ENCODE results near the gene MOG.
"Not testable (repeated sequence)": the region's sequence is repeated elsewhere in the genome, so short reads cannot be mapped to it uniquely, and the experiment has no call there.

MOG gene

DNA sequence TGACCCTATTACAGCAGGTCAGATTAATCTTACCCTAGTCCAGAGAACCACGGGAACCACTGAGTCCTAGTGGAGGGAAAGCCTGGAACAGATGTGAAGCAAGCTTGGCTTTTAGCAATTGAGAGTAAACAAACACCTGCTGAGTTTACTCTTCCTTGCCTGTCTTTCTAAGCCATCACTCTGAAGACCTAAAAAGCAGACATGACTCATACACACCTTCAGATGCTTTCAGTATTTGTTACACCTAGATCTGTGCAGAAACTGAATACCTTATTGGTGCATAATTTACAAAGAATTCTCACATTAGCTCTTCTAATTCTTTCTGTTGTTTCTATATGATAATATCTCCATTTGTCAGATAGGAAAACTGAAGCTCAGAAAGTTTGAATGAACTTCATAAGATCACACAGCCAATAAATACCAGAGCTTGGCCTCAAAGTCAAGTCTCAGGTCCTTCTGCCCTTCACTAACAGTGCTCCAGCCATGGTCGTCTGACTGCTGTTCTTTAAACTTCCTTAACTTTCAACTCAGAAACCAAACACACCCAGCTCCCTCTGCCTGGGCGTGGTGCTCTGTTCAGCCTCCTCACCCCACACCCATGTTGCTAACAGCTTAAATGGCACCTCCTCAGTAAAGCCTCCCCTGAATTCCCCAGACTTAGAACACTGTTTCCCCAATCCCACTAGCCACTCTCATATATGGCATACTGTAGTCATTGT lies 15.3 kb upstream of the MOG start:
- DNase-seq, result no peak

DNA sequence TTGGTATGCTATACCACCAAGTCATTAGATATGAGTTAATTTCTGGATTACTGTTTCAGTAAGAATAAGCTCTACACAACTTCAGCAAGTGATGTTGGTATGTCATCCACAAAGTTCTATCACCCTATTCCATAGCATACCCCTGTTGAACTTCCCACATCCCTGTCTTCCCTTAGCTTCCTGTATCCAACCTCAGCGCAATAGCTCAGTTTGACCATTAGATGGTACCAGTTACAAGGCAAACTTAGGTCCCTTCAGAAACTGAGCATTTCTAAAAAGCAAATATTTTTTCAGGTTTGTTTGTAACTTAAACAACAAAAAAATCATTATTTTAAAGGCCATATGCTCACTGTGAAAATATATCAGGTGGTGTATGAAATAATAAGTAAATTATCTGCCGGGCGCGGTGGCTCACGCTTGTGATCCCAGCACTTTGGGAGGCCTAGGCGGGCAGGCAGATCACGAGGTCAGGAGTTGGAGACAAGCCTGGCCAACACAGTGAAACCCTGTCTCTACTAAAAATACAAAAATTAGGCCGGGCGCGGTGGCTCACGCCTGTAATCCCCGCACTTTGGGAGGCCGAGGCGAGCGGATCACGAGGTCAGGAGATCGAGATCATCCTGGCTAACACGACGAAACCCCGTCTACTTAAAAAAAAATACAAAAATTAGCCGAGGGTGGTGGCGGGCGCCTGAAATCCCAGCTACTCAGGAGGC lies 8.8 kb upstream of the MOG start:
- peak; percentile 12 for DNase-seq

DNA sequence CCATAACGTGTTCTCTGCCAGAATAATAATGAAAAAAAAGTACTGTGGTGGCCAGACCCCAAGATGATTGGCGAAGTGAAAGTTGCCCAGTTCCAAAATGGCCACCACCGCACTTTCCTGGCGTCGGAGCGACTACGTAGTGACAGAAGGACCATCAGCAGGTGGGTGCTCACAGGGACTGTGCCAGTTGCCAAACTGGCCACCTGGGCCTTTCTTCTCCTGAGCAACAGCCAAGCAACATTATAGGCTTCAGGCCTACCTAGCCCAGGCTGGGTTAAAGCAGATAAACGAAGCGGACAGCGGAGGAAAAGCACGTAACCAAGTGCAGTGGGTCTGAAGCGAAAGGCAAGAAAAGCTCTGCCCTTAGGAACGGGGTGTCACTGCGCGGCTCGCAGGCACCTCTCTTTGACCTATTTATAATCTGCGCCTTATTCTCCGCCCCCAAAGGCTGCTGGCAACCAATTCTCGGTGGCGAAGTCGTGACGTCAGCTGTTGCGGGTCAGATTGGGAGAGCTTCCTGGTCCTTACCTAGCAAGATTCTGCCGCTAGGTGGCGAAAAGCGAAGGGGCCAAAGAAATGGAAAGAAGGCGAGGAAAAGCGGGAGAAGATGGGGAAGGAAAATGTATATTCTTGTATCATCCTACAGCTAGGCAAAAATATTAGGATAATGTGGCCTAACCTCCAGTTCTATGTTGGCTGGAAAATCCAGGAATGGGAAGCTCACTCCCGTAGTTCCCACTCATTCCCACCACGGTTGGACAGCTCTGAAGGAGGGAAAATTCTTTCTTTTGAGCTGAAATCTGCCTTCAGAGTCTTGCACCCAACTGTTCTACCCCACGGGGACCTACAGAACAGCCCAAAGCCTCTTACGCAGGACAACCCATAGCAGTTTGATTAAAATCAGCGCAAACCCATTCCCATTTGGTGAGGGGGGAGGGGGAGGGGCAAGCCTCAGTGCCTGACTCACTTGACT lies 6.9 kb upstream of the MOG start:
- peak; percentile 94 for DNase-seq

DNA sequence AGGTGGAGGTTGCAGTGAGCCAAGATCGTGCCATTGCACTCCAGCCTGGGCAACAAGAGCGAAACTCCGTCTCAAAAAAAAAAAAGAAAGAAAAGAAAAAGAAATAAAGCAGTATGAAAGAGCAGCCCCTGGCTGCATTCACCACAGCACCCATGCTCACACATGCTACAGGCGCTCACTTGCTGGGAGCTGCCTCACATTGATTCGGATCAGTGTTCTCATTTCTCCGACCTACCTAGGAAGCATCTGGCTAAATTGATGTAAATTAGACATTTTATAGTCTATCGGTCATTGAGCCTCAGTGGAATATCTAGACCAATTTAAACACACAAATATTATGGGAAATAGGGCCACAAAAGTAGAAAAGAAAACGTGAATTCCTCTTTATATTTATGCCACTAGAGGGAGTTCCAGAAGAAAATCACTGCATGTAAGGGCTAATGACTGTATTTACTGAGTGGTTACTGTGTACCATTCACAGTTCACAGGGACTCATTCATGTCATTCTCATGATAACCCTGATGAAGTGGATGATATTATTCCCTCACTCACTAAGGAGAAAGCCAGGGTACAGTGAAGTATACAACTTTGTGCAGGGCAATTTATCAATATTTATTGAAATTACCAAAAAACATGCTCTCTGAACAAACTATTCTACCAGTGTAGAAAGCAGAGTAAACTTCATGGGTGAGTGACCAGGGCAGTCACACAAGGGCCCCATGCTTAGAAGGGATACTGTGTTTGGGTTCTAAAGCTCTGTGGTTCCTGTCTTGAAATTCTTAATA lies 5.3 kb upstream of the MOG start:
- DNase-seq, result peak; percentile 24

DNA sequence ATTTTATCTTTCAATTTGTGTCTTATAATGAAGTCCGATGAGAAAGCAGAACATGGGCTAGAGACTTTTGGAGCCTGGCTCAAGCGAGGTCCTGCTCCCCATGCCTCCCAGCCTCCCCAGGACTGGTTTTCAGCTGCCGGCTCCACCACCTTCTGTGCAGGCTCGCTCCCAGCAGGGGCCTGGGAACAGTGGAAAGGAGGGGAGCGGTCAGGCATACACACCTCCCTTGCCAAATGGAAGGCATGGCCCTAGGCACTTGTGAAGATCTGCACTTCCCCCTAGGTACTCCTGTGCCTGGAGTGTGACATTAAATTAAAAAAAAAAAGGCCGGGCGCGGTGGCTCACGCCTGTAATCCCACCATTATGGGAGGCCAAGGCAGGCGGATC lies 4.7 kb upstream of the MOG start:
- DNase-seq, result no peak

DNA sequence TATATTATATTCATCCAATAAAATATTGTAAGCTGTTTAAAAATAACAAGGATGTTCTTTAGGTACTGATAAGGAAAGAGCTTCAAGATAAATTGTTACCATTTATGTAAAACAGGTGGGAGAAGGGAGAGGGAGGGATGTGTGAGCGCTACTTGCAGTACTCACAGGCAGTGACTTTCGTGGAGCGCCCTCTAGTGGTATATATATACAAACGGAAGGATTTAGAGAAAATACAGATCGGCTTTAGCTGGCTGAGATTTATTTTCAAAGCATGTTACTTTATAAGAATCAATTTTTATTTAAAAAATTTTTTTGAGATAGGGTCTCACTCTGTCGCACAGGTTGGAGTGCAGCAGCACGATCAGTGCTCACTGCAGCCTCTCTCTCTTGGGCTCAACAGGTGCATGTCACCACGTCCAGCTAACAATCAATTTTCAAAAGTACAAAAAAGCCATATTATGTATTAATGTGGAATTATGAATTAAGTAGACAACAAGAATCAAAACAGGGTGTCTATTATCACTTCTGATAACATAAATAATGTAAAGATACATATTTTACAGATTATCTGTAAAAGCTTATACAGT lies 3.3 kb upstream of the MOG start:
- peak; percentile 73 for DNase-seq

DNA sequence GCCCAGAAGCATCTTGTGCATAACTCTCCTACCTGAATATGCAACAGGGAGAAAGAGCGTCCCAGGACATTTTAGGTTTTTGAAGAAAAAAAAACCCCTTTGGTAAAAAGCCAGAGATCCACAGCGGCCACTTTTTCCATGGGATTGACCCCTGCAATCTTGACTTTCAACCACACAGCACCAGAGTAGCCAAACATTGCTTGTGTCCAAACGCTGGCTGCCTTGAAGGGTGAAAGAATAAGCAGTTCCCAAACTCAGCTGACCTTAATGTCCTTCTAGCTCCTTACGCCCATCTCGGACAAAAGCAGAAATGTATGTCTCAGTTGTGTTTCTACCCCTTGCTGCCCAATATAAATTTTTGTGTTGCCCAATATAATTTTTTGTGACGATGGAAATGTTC lies 1.2 kb upstream of the MOG start:
- DNase-seq, result no peak

DNA sequence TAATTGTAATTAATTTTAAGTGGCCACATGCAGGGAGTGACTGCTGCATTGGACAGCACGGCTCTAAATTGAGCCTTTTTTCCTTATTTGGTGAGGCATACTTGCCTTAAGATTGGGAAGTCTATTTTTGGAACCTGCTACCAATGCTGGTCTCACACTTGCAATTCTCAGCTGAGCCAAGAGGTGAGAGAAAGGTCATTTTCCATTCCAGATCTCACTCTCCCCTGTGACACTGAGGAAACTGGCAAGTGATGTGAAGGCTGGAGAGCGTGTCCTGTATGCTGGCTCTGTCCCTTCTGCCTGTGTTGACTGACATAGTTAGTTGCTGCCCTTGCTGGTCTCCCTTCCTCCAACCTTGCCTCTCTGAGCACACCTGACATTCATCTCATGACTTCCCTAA lies 735 bp upstream of the MOG start:
- DNase-seq, result no peak

DNA sequence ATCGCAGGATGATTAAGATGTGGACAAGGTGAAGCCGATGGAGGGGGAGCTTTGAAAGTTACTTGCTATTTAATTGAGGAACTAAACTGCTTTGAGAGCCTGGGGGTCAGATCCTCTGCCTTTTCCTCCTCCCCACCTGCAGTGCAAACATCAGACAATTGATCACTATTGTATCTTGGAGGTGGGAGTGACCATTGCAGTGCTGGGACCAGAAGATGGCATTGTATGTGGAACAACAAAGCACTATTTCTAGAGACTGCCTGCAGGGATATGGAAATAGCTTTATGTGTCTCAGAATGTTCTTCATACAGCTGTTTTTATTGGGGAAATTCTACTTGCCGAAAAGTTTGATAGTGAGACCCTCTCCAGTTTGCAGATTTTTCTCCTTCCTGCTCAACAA lies 4.2 kb downstream of the MOG start:
- DNase-seq, result no peak

DNA sequence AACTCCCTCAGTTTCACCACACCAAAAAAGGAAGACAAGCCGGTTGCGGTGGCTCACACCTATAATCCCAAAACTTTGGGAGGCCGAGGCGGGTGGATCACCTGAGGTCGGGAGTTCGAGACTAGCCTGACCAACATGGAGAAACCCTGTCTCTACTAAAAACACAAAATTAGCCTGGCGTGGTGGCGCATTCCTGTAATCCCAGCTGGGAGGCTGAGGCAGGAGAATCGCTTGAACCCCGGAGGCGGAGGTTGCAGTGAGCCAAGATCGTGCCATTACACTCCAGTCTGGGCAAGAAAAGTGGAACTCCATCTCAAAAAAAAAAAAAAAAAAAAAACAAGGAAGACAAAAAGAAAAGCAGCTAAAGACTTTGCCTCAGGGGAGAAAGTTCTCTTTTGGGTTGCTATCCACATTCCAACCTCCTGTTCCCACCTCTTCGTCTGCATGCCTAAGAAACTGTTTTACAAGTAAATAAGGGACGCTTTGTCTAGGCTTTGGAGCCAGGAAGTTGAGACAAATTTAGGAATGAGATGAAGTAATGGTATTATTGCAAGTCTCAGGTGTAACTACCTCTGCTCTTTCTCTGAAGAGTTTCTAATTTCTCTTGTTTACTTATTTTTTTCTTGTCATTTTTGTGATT lies 4.7 kb downstream of the MOG start:
- DNase-seq, result not testable (repeated sequence)

DNA sequence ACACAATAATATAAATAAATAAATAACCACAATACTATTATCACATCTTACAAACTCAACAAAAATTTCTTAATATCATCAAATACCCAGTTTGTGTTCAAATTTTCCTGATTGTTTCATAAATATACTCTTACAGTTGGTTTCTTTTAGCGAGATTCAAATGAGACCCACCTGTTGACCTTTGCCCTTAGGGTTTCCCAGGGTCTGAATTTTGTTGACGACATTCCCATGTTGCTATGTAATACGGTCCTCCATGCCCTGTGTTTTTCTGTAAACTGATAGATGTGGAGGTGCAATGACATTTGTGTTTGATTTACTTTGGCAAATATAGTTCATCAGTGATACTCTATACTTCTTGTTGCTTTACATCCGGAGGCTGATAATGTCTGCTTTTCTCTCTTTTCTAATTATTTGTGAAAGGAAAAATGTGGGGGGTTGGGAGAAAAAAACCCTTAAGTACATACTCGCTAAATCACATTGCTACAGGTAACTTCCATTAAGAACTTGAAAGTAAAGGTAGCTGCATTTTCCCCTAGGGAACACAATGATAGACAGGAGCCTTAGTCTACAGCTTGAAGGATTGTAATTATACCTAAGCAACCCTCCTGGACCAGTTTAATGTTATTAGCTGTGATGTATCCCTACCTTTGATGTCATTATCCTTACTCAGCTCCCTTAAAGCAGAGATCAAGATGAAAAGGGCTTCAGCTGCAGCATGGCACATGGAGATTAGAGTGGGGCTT lies 6.6 kb downstream of the MOG start:
- no peak for DNase-seq

DNA sequence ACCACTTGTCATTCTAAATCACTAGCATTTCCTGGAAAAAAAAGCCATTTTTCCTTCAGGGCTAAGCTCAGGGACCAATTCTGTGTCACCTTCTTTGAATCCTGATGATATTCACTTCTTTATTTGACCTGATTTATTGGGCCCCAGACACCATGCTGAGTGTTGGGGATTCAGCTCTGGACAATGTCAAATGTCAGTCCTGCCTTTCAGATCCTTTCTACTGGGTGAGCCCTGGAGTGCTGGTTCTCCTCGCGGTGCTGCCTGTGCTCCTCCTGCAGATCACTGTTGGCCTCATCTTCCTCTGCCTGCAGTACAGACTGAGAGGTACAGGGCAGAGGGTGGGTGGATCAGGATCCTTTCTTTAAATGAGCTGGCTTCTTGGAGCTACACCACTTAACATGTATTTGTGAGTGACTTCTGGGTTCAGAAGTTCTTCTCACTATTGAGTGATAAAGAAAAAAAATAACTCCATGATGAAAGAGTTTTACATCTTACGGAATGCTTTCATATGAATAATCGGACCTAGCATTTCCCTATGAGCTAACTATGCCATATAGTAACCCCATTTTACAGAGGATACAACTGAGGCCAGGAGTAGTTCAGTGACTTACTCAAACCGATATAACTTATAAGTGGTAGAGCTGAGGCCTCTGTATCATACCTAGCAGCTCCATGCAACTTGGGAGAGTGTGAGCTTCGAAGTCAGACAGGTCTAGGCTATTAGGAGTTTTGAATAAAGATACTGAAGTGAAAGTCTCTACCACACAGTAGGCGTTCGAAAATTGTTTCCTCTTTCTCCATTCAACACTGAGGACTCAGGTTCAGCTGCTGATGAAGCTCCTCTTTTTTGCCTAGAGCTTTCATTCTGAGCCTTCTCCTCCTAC lies 9.3 kb downstream of the MOG start:
- no peak for DNase-seq

DNA sequence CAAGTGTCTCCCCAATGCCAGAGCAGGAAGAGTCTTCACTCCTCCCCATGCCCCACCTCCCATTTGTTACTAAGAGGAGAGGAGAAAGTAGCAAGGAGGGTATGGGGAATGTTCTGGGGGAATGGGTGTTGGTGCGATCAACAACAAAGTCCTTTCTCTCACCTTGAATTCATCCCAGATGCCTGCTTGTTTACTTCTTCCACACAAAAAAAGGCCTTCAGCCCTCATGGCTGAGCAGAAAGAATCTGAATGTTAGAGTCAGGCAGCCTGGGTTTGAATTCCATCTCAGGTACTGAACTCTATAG lies 9.9 kb downstream of the MOG start:
- DNase-seq, result no peak

DNA sequence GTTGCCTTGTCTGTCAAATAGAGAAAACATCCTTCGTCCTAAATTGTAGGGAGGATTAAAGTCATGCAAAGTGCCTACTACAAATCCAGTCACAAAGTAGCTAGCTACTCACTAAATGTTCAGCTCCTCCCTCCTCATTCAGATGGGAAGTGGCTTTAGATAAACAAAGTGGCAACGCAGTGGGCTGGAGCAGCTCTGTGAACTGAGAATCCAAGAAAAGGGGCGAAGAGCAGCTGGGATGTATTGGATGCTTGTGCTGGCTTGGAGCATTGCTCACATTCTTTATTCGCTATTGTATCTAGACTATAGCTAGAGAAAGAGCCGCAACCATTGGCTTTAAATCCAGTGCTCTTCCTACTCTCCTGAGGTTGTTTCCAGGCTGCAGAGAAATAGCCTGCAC lies 10.3 kb downstream of the MOG start:
- DNase-seq, result no peak

DNA sequence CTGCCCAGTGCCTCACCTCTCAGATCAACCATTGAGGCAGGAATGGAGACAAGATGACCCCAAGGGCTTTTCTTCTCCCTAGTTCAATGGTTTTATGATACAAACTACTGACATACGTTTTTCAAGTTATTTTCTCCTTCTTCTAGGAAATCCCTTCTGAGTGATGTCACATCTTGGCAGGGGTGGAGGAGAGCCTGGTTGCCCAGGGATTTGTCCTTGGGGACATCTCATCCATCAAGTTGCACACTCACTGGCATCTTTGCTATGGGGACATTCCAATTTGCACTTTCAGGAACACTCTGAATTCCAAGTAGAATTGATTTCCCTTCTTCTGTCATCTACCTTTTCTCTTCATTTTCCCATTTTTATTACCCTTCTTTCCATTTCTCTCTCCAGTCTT lies 14.1 kb downstream of the MOG start:
- DNase-seq, result no peak

DNA sequence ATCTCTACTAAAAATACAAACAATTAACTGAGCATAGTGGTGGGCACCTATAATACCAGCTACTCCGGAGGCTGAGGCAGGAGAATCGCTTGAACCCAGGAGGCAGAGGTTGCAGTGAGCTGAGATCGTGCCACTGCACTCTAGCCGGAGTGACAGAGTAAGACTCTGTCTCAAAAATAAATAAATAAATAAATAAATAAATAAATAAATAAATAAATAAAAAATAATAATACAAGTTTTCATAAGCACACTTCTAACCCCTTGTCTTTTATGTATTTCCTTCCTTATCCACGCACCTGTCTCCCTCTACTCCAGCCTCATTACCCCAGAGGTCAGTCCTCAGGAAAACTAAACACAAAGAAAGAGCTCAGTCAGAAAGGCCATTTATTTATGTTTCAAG lies 15.2 kb downstream of the MOG start:
- DNase-seq, result not testable (repeated sequence)

DNA sequence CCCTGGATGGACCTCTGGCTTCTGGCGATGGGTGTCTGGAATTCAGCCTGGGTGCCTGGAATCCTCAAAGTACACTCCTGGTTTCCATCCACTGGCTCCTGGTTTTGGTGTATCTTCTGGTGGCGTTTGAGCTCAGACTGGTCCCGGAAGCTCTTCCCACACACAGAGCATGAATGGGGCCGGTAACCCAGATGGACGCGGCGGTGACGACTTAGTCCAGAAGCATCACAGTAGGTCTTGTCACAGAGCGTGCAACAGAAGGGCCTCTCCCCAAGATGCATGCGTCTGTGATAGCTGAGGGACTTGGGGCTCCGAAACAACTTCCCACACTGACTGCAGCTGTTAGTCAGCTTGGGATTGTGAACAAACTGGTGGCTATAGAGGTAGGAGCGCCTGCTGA lies 16.3 kb downstream of the MOG start:
- DNase-seq, result no peak

DNA sequence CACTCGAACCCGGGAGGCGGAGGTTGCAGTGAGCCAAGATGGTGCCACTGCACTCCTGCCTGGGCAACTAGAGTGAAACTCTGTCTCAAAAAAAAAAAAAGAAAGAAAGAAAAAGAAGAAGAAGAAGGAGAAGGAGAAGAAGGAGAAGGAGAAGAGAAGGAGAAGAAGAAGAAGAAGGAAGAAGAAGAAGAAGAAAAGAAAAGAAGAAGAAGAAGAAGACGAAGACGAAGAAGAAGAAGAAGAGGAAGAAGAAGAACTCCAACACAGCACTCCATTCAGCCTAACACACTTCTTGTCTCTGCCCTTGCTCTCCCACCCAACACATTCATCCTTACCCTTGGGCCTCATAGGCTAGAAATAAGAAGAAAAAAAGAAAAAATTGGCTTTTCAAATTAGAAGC lies 17.1 kb downstream of the MOG start:
- no peak for DNase-seq

DNA sequence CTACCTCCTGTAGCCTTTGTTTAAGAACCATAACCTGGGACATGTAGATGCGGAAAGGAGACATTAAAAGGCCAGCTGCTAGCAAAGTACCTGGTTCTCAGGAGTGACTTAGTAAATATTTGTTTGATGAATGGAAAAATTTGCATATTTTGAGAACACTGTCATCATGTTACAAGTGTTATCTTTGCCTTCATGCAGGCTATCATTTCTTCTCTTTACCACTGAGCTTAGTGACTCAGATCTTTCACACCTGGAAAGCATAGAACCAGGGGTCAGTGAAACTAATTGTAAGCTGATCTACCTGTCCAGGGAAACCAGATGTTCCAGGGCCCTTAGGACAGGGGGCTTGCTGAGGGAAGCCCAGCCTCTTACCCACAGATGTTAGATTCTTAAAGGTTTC lies 18.7 kb downstream of the MOG start:
- no peak for DNase-seq

DNA sequence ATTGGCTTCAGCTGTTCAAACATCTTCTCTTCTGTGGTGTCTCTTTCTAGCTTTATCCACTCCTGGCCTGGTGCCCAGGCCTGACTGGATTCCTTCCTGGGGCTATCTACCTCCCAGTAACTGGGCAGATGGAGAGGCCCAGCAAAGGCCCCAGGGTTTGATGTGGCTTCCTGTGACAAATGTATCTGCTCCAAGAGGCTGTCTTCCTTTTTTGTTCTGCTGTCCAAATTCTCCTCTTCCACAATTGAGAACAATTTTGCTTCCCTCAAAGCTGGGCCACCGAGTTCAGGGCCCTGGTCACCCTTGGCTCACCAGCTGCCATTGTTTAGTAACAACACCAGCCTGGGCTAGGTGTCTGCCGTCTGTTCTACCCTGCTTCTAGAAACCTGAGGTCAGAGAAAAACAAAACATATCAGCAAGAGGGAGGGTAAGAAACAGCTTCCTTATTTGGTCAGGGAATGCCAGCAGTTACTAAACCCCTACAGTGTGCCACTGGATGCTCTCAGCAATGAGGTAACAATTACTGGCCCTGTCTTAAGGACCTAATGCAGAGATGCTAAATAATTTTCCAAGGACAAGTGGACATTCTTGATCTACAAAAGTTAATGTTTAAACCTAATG lies 20.2 kb downstream of the MOG start:
- DNase-seq, result peak; percentile 46
